CD1c-positive myeloid dendritic cell (primary cell): ENCODE measurements around the gene ZKSCAN5.
A peak's percentile ranks its signal among the peaks of the same experiment; 100 is the strongest.
"Not testable (repeated sequence)": the region's sequence is repeated elsewhere in the genome, so short reads cannot be mapped to it uniquely, and the experiment has no call there.

Experiments
- DNase-seq: peaks from one replicate; pipeline ENCODE4 v3.0.0-alpha.2; 2016; ENCODE audit errors: extremely low spot score

ZKSCAN5 gene

DNA sequence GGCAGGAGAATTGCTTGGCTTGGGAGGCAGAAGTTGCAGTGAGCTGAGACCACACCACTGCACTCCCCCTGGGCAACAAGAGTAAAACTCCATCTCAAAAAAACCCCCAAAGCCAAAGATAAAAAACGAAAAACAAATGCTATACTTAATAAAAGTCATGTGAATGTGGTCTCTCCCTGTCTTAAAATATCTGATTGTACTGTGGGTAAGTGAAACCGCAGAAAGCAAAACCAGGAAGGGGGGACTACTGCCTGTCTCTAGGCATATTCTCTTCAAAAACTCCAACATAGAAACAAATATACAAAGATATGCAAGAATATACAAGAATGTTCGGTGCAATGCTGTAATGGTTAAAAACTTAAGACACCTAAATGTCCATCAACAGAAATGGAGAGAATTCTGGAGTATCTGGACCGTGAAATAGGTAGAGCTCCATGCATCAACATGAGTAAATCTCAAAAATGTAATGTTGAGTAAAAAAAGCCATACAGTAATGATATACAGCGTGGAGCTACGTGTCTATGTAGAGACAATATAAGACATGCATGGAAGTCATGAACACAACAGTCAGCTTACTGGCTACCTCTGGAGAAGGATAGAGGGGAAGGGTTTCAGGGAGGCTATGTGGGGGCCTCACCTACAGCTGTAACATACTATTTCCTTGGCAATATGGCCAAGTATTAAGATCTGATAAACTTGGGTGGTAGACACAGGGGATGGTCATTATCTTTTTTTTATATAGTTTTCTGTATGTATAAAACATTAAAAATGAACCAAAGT is 6.5 kb upstream of the ZKSCAN5 start:
- no peak for DNase-seq

- DNase-seq = no peak
These were observed 5.9 kb upstream of the ZKSCAN5 start for GRCh38 chr7:99498546-99498944.

- peak; percentile 72 for DNase-seq
These were observed 5.1 kb upstream of the ZKSCAN5 start for GRCh38 chr7:99499371-99499720.

GRCh38 chr7:99499721-99500636 is 4.5 kb upstream of the ZKSCAN5 start, which contains the start of gene ZNF394:
Gene ZNF394, minus strand, starts transcription at chr7:99500281. Its CDS starts 188 bp downstream, at chr7:99500093.
- DNase-seq = peak; percentile 94

DNA sequence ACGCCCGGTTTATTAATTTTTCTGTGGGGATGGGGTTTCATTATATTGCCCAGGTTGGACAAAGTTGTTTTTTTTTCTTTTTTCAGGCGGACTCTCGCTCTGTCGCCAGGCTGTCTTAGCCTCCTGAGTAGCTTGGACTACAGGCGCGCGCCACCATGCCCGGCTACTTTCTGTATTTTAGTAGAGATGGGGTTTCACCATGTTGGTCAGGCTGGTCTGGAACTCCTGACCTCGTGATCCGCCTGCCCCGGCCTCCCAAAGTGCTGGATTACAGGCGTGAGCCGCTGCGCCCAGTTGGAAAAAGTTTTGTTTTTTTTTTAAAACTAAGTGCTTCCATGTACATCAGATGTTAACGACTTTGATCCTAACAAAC is 3.8 kb upstream of the ZKSCAN5 start:
- DNase-seq = no peak

GRCh38 chr7:99501236-99501635 is 3.2 kb upstream of the ZKSCAN5 start:
- not testable (repeated sequence) for DNase-seq

DNA sequence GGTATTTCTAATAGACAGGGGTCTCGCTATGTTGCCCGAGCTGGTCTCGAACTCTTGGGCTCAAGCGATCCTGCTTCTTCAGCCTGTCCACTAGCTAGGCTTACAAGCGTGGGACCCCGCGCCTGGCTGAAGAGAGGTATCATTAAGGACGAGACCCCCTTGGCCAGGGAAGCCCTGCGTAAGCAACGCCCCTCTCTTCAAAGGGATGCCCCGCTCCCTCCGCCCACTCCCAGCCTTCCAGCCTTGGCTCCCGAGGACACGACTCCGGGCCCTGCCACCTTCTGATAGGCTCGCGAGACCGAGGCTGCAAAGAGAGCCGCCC is 220 bp upstream of the ZKSCAN5 start:
- no peak for DNase-seq

- no peak for DNase-seq
These were observed 831 bp downstream of the ZKSCAN5 start for GRCh38 chr7:99505324-99505662.

DNA sequence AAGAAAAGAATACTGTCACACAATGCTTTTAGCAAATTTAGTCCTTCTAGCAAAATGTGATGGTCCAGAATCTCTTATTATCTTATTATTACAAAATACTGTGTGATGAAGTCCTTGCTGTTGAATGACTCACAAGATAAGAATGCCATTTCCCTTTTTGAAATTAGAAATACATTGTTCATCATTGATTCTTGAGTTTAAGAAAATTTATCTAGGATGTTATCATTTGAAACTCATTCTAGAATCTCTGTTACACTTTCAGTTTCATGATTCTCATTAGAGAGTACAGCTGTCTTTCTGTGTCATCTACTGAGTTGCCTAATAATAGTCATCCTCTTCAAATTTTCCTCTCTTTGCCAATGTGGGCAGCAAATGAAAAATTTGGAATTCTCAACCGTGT is 9.6 kb downstream of the ZKSCAN5 start:
- no peak for DNase-seq

- DNase-seq = no peak
These were observed 16.9 kb downstream of the ZKSCAN5 start for GRCh38 chr7:99521399-99521798.

DNA sequence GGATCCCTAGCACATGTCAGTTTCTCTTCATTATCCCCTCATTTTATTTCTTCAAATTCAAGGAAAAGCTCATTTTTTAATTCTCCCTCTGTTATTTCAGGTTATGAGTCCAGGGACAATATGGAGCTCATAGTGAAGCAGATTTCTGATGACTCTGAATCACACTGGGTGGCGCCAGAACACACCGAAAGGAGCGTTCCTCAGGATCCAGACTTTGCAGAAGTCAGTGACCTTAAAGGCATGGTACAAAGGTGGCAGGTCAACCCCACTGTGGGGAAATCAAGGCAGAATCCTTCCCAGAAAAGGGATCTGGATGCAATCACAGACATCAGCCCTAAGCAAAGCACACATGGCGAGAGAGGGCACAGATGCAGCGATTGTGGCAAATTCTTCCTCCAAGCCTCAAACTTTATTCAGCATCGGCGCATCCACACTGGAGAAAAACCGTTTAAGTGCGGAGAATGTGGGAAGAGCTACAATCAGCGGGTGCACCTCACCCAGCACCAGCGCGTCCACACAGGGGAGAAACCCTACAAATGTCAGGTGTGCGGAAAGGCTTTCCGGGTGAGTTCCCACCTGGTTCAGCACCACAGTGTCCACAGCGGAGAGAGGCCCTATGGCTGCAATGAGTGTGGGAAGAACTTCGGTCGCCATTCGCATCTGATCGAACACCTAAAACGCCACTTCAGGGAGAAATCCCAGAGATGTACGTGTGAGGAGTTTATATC is 21.4 kb downstream of the ZKSCAN5 start:
- DNase-seq = no peak

DNA sequence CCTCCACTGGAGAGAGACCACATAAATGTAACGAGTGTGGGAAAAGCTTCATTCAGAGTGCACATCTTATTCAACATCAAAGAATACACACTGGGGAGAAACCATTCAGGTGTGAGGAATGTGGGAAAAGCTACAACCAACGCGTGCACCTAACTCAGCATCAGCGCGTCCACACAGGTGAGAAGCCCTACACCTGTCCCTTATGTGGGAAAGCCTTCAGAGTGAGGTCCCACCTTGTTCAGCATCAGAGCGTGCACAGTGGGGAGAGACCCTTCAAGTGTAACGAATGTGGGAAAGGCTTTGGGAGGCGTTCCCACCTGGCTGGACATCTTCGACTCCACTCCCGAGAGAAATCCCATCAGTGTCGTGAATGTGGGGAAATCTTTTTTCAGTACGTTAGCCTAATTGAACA is 26.9 kb downstream of the ZKSCAN5 start:
- DNase-seq = no peak

DNA sequence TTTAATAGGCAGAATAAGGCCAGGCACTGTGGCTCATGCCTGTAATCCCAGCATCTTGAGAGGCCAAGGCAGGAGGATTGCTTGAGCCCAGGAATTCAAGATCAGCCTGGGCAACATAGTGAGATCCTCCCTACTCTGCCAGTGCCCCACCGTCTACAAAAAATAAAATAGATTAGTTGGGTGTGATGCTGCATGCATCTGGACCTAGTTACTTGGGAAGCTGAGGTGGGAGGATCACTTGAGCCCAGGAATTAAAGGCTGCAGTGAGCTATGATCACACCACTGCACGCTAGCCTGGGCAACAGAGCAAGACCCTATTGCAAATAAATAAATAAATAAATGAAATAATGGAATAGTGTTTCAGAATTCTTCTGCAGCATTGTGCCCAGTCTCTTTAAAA is 31.2 kb downstream of the ZKSCAN5 start:
- DNase-seq = no peak

GRCh38 chr7:99539213-99539811 is 34.9 kb downstream of the ZKSCAN5 start:
- no peak for DNase-seq

- no peak for DNase-seq
These were observed 36.1 kb downstream of the ZKSCAN5 start for GRCh38 chr7:99540542-99540941.

- DNase-seq = no peak
These were observed 36.8 kb downstream of the ZKSCAN5 start for GRCh38 chr7:99541212-99541611.

DNA sequence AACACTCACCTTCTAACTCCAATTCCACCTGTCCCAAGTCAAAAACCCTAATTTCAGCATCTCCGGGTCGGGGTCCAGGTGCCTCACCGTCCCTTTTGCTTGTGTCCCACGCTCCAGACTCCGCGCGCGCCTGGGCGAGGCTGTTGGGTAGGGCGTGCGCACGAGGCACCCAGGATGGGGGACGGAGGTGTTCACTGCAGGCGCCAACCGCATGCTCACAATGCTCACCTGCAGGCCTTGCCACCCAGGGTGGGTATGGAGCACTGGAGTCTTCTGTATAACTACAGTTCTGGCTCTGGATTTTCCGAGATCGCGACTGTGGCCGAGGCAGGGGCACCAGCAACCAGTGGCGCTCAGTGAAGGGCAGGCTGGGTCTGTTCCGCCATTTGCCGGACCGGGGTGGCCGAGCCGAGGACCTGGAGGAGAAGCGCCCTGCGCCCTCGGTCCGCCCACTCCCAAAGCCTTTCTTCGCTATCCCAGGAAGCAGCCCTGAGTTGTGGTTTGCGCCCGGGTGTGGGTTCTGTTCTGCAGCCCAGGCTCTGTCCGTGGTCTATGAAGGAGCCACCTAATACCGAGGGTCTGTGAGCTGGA is 38.7 kb downstream of the ZKSCAN5 start:
- DNase-seq = no peak

- no peak for DNase-seq
These were observed 39.5 kb downstream of the ZKSCAN5 start for GRCh38 chr7:99543916-99544315.

DNA sequence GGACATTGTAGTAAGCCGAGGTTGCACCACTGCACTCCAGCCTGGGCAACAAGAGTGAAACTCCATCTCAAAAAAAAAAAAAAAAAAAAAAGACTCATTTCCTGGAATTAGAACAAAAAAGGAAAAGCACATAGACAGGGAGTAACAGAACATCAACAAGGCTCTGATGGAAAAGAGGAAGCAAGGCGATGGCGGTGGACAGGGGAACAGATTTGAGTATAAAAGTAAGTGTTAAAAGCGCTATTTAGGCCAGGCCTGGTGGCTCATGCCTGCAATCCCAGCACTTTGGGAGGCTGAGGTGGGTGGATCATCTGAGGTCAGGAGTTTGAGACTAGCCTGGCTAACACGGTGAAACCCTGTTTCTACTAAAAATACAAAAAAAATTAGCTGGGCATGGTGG is 40.8 kb downstream of the ZKSCAN5 start:
- not testable (repeated sequence) for DNase-seq

DNA sequence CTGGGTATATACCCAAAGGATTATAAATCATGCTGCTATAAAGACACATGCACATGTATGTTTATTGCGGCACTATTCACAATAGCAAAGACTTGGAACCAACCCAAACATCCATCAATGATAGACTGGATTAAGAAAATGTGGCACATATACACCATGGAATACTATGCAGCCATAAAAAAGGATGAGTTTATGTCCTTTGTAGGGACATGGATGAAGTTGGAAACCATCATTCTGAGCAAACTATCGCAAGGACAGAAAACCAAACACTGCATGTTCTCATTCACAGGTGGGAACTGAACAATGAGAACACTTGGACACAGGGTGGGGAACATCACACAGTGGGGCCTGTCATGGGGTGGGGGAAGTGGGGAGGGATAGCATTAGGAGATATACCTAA is 45.1 kb downstream of the ZKSCAN5 start:
- not testable (repeated sequence) for DNase-seq

GRCh38 chr7:99551334-99551733 is 46.9 kb downstream of the ZKSCAN5 start:
- no peak for DNase-seq
